Peyer's patch (tissue), 4 donors: ENCODE measurements around the gene OBSCN.

Experiments used
- POLR2A ChIP-seq, 2 donors: fragments of 450-650 bp; IDR thresholded peaks; one replicate each; pipeline ENCODE4 v1.5.1; 2017; ENCODE audit warnings: antibody characterized with exemption in 2 of 2, mild to moderate bottlenecking in 2 of 2, moderate library complexity in 2 of 2
- TF ChIP-seq, protein P1 (sequence below), 6 experiments: fragments of 450-650 bp in 4 of 6; fragments of 200-600 bp in 2 of 6; sonication (generic) in 1 of 6; IDR thresholded peaks; one replicate each; pipeline ENCODE4 v1.5.1; 2017 to 2019; ENCODE audit warnings: antibody characterized with exemption in 6 of 6, mild to moderate bottlenecking in 3 of 6, moderate library complexity in 1 of 6

DNA sequence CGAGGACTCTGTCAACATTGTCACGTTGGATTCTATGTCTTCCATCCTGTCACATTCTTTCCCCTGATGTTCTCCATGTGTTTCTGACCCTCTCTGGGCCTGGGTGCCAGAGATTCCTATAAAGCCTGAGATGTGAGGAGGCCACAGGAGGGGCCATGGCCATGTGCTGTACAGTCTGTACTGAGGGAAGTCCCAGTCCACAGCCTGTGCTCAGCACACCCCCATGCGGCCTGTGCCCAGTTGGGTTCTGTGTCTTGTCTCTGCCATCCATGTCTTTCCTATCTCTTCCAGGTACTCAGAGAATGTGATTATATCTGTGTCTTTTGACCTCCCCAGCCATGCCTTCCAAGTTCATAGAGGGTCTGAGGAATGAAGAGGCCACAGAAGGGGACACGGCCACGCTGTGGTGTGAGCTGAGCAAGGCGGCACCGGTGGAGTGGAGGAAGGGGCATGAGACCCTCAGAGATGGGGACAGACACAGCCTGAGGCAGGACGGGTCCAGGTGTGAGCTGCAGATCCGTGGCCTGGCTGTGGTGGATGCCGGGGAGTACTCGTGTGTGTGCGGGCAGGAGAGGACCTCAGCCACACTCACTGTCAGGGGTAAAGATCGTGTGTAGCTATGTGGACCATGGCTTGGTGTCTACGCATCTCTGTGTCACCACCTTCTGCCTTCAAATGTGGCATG is 86.1 kb downstream of the OBSCN start:
- no peak for TF ChIP-seq POLR2A (IDR thresholded peaks at IDR 0.05)
- TF ChIP-seq, protein P1, sequence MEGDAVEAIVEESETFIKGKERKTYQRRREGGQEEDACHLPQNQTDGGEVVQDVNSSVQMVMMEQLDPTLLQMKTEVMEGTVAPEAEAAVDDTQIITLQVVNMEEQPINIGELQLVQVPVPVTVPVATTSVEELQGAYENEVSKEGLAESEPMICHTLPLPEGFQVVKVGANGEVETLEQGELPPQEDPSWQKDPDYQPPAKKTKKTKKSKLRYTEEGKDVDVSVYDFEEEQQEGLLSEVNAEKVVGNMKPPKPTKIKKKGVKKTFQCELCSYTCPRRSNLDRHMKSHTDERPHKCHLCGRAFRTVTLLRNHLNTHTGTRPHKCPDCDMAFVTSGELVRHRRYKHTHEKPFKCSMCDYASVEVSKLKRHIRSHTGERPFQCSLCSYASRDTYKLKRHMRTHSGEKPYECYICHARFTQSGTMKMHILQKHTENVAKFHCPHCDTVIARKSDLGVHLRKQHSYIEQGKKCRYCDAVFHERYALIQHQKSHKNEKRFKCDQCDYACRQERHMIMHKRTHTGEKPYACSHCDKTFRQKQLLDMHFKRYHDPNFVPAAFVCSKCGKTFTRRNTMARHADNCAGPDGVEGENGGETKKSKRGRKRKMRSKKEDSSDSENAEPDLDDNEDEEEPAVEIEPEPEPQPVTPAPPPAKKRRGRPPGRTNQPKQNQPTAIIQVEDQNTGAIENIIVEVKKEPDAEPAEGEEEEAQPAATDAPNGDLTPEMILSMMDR (IDR thresholded peaks at IDR 0.05) = no peak
